ENCODE data around the gene FBXO8.
"Not testable (repeated sequence)": the region's sequence is repeated elsewhere in the genome, so short reads cannot be mapped to it uniquely, and the experiment has no call there.

DNA sequence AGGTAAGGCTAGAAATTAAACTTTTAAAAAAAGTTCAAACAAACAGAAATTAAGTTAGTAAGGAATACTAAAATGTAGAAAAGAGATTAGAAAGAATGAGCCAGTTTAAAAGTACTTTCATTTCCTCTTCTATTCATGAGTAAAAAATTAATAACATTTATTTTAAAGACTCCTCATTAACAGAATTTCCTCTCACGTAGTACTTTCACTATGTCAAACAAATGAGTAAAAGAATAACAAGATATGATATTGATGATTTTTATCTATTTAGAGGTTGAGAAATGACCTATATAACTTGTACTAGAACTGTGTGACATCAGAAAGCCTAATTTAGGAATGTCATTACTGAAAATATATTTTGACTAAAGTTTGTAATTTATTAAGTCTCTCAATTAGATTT, 22.0 kb downstream of the FBXO8 start:
- TF ChIP-seq, protein P1, sequence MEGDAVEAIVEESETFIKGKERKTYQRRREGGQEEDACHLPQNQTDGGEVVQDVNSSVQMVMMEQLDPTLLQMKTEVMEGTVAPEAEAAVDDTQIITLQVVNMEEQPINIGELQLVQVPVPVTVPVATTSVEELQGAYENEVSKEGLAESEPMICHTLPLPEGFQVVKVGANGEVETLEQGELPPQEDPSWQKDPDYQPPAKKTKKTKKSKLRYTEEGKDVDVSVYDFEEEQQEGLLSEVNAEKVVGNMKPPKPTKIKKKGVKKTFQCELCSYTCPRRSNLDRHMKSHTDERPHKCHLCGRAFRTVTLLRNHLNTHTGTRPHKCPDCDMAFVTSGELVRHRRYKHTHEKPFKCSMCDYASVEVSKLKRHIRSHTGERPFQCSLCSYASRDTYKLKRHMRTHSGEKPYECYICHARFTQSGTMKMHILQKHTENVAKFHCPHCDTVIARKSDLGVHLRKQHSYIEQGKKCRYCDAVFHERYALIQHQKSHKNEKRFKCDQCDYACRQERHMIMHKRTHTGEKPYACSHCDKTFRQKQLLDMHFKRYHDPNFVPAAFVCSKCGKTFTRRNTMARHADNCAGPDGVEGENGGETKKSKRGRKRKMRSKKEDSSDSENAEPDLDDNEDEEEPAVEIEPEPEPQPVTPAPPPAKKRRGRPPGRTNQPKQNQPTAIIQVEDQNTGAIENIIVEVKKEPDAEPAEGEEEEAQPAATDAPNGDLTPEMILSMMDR (IDR thresholded peaks at IDR 0.05), result not testable (repeated sequence)
- not testable (repeated sequence) for TF ChIP-seq EZH2phosphoT487, EZH2 (IDR thresholded peaks at IDR 0.05)
